B cell (primary cell): Measurements from ENCODE around the gene RASSF1. TPM values are rescaled to one million over a fixed set of nuclear protein-coding genes. Genes with fewer than 3 reads are reported as not detected.

ENCODE experiments used
- ATAC-seq: fragments of 200-7000 bp; cut with Tn5 transposase; one replicate; pipeline ENCODE4 v1.10.0; 2021; ENCODE audit warnings: low read depth, mild to moderate bottlenecking, moderate number of reproducible peaks, moderate library complexity
- CTCF ChIA-PET: fragments of 350-600 bp; sonication (Branson Sonifier 250); formaldehyde crosslinking; loops from one replicate; lab custom pipeline; 2021; ENCODE audit warnings: antibody characterized with exemption, inconsistent platforms; lab: Charles Lee
- POLR2A ChIA-PET: fragments of 350-600 bp; sonication (Branson Sonifier 250); formaldehyde crosslinking; loops from one replicate; lab custom pipeline; 2021; ENCODE audit warnings: antibody characterized with exemption; lab: Charles Lee
- DNase-seq: peaks from one replicate; pipeline ENCODE4 v3.0.0; 2013
- H2AFZ ChIP-seq: 2 replicates; pipeline ENCODE4 v1.6.1; 2012; ENCODE audit warnings: mild to moderate bottlenecking, low read depth, low read length; ENCODE audit not compliant: insufficient read depth, poor library complexity, severe bottlenecking
- H3K27ac ChIP-seq, 2 donors: 1 replicate in 1 of 2; 2 replicates in 1 of 2; pipeline ENCODE4 v1.5.1; 2012 to 2013; ENCODE audit warnings: low read length in 2 of 2, mild to moderate bottlenecking in 2 of 2, moderate library complexity in 1 of 2
- H3K27me3 ChIP-seq, 4 experiments: fragments of 200-600 bp in 1 of 4; sonication (generic) in 1 of 4; replicated peaks in 1 of 4; 1 replicate in 2 of 4; 2 replicates in 2 of 4; pipeline versions ENCODE4 v1.6.1 to v1.7.0; 2013 to 2016; ENCODE audit warnings: low read length in 3 of 4, mild to moderate bottlenecking in 2 of 4, mixed read lengths in 1 of 4, moderate library complexity in 1 of 4; ENCODE audit not compliant: insufficient read depth in 4 of 4, control insufficient read depth in 3 of 4; ENCODE audit errors: control extremely low read depth in 1 of 4
- H3K36me3 ChIP-seq, 2 experiments: replicated peaks in 1 of 2; 1 replicate in 1 of 2; 2 replicates in 1 of 2; pipeline versions ENCODE4 v1.6.1 to v1.7.1; 2013; ENCODE audit warnings: low read length in 1 of 2; ENCODE audit not compliant: insufficient read depth in 2 of 2, control insufficient read depth in 1 of 2; ENCODE audit errors: control extremely low read depth in 1 of 2, extremely low read depth in 1 of 2
- H3K4me1 ChIP-seq, 2 donors: fragments of 200-600 bp in 1 of 2; sonication (generic) in 1 of 2; 1 replicate in 1 of 2; 2 replicates in 1 of 2; pipeline versions ENCODE4 v1.5.1 to v1.6.1; 2013 to 2017; ENCODE audit warnings: low read length in 2 of 2; ENCODE audit not compliant: control insufficient read depth in 2 of 2, insufficient read depth in 2 of 2
- H3K4me2 ChIP-seq: replicated peaks from 2 replicates; pipeline ENCODE3; 2012; ENCODE audit warnings: mild to moderate bottlenecking, low read depth, low read length; ENCODE audit not compliant: poor library complexity, severe bottlenecking
- H3K4me3 ChIP-seq, 5 experiments: fragments of 200-600 bp in 1 of 5; sonication (generic) in 1 of 5; 1 replicate in 3 of 5; 2 replicates in 2 of 5; pipeline versions ENCODE4 v1.5.1 to v1.7.0; 2011 to 2016; ENCODE audit warnings: low read length in 4 of 5, mild to moderate bottlenecking in 4 of 5, low read depth in 2 of 5, control low read depth in 1 of 5, moderate library complexity in 1 of 5; ENCODE audit not compliant: insufficient read depth in 1 of 5; ENCODE audit errors: control extremely low read depth in 1 of 5, extremely low read depth in 1 of 5
- H3K79me2 ChIP-seq: fragments of 200-600 bp; sonication (generic); one replicate; pipeline ENCODE4 v1.6.0; 2016; ENCODE audit warnings: low read length; ENCODE audit not compliant: control insufficient read depth, insufficient read depth
- H3K9ac ChIP-seq: fragments of 200-600 bp; sonication (generic); 2 replicates; pipeline ENCODE4 v1.6.1; 2017; ENCODE audit warnings: mild to moderate bottlenecking, low read length, moderate library complexity
- H3K9me3 ChIP-seq, 3 donors: one replicate each; pipeline versions ENCODE4 v1.6.1 to v1.7.1; 2013; ENCODE audit warnings: low read length in 2 of 3; ENCODE audit not compliant: control insufficient read depth in 2 of 3, insufficient read depth in 1 of 3; ENCODE audit errors: control extremely low read depth in 1 of 3
- H4K20me1 ChIP-seq: 2 replicates; pipeline ENCODE4 v1.6.0; 2012; ENCODE audit warnings: mild to moderate bottlenecking, low read length; ENCODE audit not compliant: insufficient read depth, control insufficient read depth, poor library complexity, severe bottlenecking
- H3K27ac Mint-ChIP-seq: one replicate; pipeline ENCODE4 v1.8.0; 2021; ENCODE audit warnings: mixed read lengths
- H3K27me3 Mint-ChIP-seq: one replicate; pipeline ENCODE4 v1.8.0; 2021; ENCODE audit warnings: mixed read lengths
- H3K4me1 Mint-ChIP-seq: one replicate; pipeline ENCODE4 v1.8.0; 2021; ENCODE audit warnings: mixed read lengths
- H3K4me3 Mint-ChIP-seq: one replicate; pipeline ENCODE4 v1.8.0; 2021; ENCODE audit warnings: mixed read lengths
- H3K9me3 Mint-ChIP-seq: one replicate; pipeline ENCODE4 v1.8.0; 2022; ENCODE audit warnings: mixed read lengths; ENCODE audit not compliant: insufficient read depth
- EZH2 ChIP-seq: IDR thresholded peaks from 2 replicates; pipeline ENCODE4 v1.6.1; 2012; ENCODE audit warnings: borderline replicate concordance, low read depth, mild to moderate bottlenecking, moderate library complexity, low read length; ENCODE audit not compliant: insufficient read depth, poor library complexity, severe bottlenecking
- WGBS: methylation state at CpG from one replicate; pipeline ENCODE4 v1.1.5; 2013; ENCODE audit warnings: missing lambda C conversion rate; ENCODE audit not compliant: insufficient coverage; 5-methylcytosine and 5-hydroxymethylcytosine counted together
- intact Hi-C: fragments of 100-400 bp; cut with micrococcal nuclease; formaldehyde crosslinking; loops from one replicate; pipeline ENCODE4 v1.10.0; 2022
- polyA plus RNA-seq: library from polyadenylated mRNA; depleted of rRNA; stranded (reverse); fragments of >200 nt; gene quantifications from 2 replicates; pipeline ENCODE4 v1.2.3, GENCODE V29; 2012
- total RNA-seq, 2 donors: library from RNA; stranded (reverse); fragments of 120-200 nt in 1 of 2; gene quantifications; 1 replicate in 1 of 2; 2 replicates in 1 of 2; pipeline versions ENCODE4 v1.2.3 to v1.2.4, GENCODE V29; 2013 to 2022
- TF ChIP-seq, protein P1 (sequence below): fragments of 200-600 bp; IDR thresholded peaks from one replicate; pipeline ENCODE4 v1.8.0; 2022; ENCODE audit warnings: antibody characterized with exemption, mild to moderate bottlenecking

RASSF1 gene
- total and polyA plus RNA-seq, 2 donors (not counting 1 experiment from before 2014, with no cell fraction given) = 121 to 223 TPM

- peaks cover 17% of the 10 kb centered on the region for H3K4me1 Mint-ChIP-seq
- H3K9me3 ChIP-seq = no peaks in the 10 kb centered on the region
- no peaks in the 10 kb centered on the region for H3K27me3 Mint-ChIP-seq
- CTCF ChIA-PET = interaction anchor here (0.8 to 2.0 kb wide), 13 partner anchors 17 to 98 kb away, joined by 3 to 9 read pairs (median 4); partner anchors contain the start of gene RASSF1
- H3K27ac ChIP-seq = peak within 1 kb of the TSS; percentile 57 to 85
- H3K27me3 ChIP-seq = no peaks in the 10 kb centered on the region
- POLR2A ChIA-PET = interaction anchor here (0.6 to 2.3 kb wide), 10 partner anchors 11 to 175 kb away, joined by 3 to 15 read pairs (median 3); partner anchors contain the start of genes RASSF1, TUSC2 and ZMYND10
- peak within 1 kb of the TSS; percentile 92 for H3K4me3 Mint-ChIP-seq
- peaks cover 11 to 17% of the 10 kb centered on the region in 2 donors for H3K4me1 ChIP-seq
- peak within 1 kb of the TSS; percentile 100 for H3K4me2 ChIP-seq
- no peak for TF ChIP-seq EZH2
- TF ChIP-seq, protein P1, sequence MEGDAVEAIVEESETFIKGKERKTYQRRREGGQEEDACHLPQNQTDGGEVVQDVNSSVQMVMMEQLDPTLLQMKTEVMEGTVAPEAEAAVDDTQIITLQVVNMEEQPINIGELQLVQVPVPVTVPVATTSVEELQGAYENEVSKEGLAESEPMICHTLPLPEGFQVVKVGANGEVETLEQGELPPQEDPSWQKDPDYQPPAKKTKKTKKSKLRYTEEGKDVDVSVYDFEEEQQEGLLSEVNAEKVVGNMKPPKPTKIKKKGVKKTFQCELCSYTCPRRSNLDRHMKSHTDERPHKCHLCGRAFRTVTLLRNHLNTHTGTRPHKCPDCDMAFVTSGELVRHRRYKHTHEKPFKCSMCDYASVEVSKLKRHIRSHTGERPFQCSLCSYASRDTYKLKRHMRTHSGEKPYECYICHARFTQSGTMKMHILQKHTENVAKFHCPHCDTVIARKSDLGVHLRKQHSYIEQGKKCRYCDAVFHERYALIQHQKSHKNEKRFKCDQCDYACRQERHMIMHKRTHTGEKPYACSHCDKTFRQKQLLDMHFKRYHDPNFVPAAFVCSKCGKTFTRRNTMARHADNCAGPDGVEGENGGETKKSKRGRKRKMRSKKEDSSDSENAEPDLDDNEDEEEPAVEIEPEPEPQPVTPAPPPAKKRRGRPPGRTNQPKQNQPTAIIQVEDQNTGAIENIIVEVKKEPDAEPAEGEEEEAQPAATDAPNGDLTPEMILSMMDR = no peak
- H3K9ac ChIP-seq = peak within 1 kb of the TSS; percentile 95
- H4K20me1 ChIP-seq = no peaks in the 10 kb centered on the region
- peak within 1 kb of the TSS; percentile 96 for H3K27ac Mint-ChIP-seq
- H3K4me3 ChIP-seq = peak within 1 kb of the TSS; percentile 56 to 94 (median 81)
- DNase-seq (peak; percentile 97), ATAC-seq (peak; percentile 99)
- 3% methylated on average over 67 of the region's 67 CpGs for WGBS
- no peaks in the 10 kb centered on the region for H3K9me3 Mint-ChIP-seq
- intact Hi-C loops = loop anchor here (1.0 to 10.0 kb wide), 7 partner anchors 29 to 1092 kb away; partner anchors contain the start of genes MANF and TMEM115
- H2AFZ ChIP-seq = peak within 1 kb of the TSS; percentile 93
- peaks cover 18% of the 10 kb centered on the region for H3K79me2 ChIP-seq
- H3K36me3 ChIP-seq = peaks cover 0 to 32% of the 10 kb centered on the region in 2 experiments
Measured at GRCh38 chr3:50292159-50293078, 48.2 kb downstream of the RASSF1 start, which contains the start of gene IFRD2. Gene IFRD2, minus strand, starts transcription at chr3:50292429. Its CDS starts 155 bp downstream, at chr3:50292274.
